OCI-LY7 (cell line): ENCODE data around the gene MOB1B.

Experiments used
- EZH2phosphoT487 ChIP-seq: fragments of 200-600 bp; sonication (generic); IDR thresholded peaks from 2 replicates; pipeline ENCODE4 v1.6.1; 2018; ENCODE audit warnings: low read depth, borderline replicate concordance, mild to moderate bottlenecking, mixed run types, antibody characterized with exemption, low read length, moderate library complexity, mixed read lengths
- TF ChIP-seq, protein P1 (sequence below): fragments of 200-600 bp; sonication (generic); conservative IDR thresholded peaks from 2 replicates; pipeline ENCODE4 v1.5.1; 2014; ENCODE audit warnings: mild to moderate bottlenecking, antibody characterized with exemption, low read length, moderate library complexity, mixed read lengths

DNA sequence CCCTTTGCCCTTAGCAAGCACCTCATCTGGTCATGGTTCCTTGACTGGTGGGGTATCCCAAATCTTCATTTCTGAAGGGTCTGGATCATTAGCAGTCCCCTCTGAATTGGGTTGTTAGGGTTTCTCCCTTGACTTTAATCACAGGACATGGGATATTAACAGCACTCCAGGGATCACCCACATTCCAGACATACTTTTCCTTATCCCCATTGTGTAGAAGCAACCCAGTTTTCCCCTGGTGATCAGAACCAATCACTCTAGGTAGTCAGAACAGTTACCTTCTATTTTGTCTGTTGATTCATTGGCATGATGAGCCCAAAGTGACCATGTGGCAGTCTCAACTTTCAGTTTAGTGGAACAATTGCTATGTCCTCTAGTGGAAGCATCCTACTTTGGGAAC is 33.4 kb upstream of the MOB1B start:
- TF ChIP-seq, protein P1, sequence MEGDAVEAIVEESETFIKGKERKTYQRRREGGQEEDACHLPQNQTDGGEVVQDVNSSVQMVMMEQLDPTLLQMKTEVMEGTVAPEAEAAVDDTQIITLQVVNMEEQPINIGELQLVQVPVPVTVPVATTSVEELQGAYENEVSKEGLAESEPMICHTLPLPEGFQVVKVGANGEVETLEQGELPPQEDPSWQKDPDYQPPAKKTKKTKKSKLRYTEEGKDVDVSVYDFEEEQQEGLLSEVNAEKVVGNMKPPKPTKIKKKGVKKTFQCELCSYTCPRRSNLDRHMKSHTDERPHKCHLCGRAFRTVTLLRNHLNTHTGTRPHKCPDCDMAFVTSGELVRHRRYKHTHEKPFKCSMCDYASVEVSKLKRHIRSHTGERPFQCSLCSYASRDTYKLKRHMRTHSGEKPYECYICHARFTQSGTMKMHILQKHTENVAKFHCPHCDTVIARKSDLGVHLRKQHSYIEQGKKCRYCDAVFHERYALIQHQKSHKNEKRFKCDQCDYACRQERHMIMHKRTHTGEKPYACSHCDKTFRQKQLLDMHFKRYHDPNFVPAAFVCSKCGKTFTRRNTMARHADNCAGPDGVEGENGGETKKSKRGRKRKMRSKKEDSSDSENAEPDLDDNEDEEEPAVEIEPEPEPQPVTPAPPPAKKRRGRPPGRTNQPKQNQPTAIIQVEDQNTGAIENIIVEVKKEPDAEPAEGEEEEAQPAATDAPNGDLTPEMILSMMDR: no peak
- TF ChIP-seq EZH2phosphoT487: no peak
